Fibroblast of skin of scalp (primary cell): ENCODE data around the gene LSS.
"Not testable (repeated sequence)": the region's sequence is repeated elsewhere in the genome, so short reads cannot be mapped to it uniquely, and the experiment has no call there.

Source experiments
- DNase-seq: peaks from one replicate; pipeline ENCODE4 v3.0.0-alpha.2; 2013

Gene LSS

GRCh38 chr21:46151989-46152926 lies 76.3 kb downstream of the LSS start:
- DNase-seq: no peak

- DNase-seq: no peak
Observed at GRCh38 chr21:46151261-46151988, 77.1 kb downstream of the LSS start.

- DNase-seq: no peak
Observed at GRCh38 chr21:46150491-46151121, 78.0 kb downstream of the LSS start.

- no peak for DNase-seq
Observed at GRCh38 chr21:46150073-46150472, 78.5 kb downstream of the LSS start.

GRCh38 chr21:46149205-46149901 lies 79.2 kb downstream of the LSS start:
- DNase-seq: no peak

- DNase-seq: no peak
Observed at GRCh38 chr21:46148106-46148505, 80.5 kb downstream of the LSS start.

- DNase-seq: not testable (repeated sequence)
Observed at GRCh38 chr21:46147429-46147828, 81.1 kb downstream of the LSS start.

GRCh38 chr21:46146856-46147255 lies 81.7 kb downstream of the LSS start:
- DNase-seq: no peak

- DNase-seq: no peak
Observed at GRCh38 chr21:46145840-46146691, 82.5 kb downstream of the LSS start.

GRCh38 chr21:46145159-46145839 lies 83.3 kb downstream of the LSS start:
- no peak for DNase-seq

- DNase-seq: no peak
Observed at GRCh38 chr21:46144464-46145070, 84.0 kb downstream of the LSS start.

GRCh38 chr21:46142582-46143473 lies 85.7 kb downstream of the LSS start:
- DNase-seq: no peak

GRCh38 chr21:46141767-46142581 lies 86.6 kb downstream of the LSS start:
- DNase-seq: no peak

- not testable (repeated sequence) for DNase-seq
Observed at GRCh38 chr21:46140352-46141003, 88.1 kb downstream of the LSS start.

GRCh38 chr21:46139686-46140085 lies 88.9 kb downstream of the LSS start:
- DNase-seq: no peak

GRCh38 chr21:46138383-46138970 lies 90.1 kb downstream of the LSS start:
- no peak for DNase-seq
